AG04450 (cell line): ENCODE measurements around the gene KCNK2. TPM values are rescaled to one million over a fixed set of nuclear protein-coding genes. Genes with fewer than 3 reads are reported as not detected.

Source experiments
- CTCF ChIA-PET: fragments of 300-600, 350-600 bp; formaldehyde crosslinking; extraction: SDS; loops from one replicate; lab custom pipeline; 2022; ENCODE audit warnings: antibody characterized with exemption, inconsistent platforms; lab: Charles Lee
- POLR2A ChIA-PET: fragments of 350-600 bp; formaldehyde crosslinking; extraction: SDS; loops from one replicate; lab custom pipeline; 2021; ENCODE audit warnings: antibody characterized with exemption, inconsistent platforms; lab: Yijun Ruan, JAX
- DNase-seq: peaks from one replicate; pipeline ENCODE4 v3.0.0-alpha.2; 2011; ENCODE audit warnings: low read depth, low spot score
- H3K27ac ChIP-seq: one replicate; pipeline ENCODE4 v1.5.1; 2012; ENCODE audit warnings: low read depth, low read length, control low read depth
- H3K27me3 ChIP-seq: one replicate; pipeline ENCODE4 v1.6.0; 2012; ENCODE audit warnings: low read length; ENCODE audit not compliant: control insufficient read depth, insufficient read depth
- H3K4me3 ChIP-seq: 2 replicates; pipeline ENCODE4 v1.5.1; 2011; ENCODE audit warnings: mild to moderate bottlenecking, low read depth, low read length, control low read depth
- H3K9me3 ChIP-seq: 2 replicates; pipeline ENCODE4 v1.5.1; 2012; ENCODE audit warnings: low read length; ENCODE audit not compliant: control insufficient read depth, insufficient read depth
- polyA plus RNA-seq: library from polyadenylated mRNA; depleted of rRNA; stranded (reverse); fragments of >200 nt; gene quantifications from 2 replicates; pipeline ENCODE4 v1.2.3, GENCODE V29; 2011
- TF ChIP-seq, protein P1 (sequence below): IDR thresholded peaks from 2 replicates; pipeline ENCODE4 v1.5.1; 2011; ENCODE audit warnings: low read depth, low read length, control low read depth, inconsistent platforms

KCNK2 gene
- polyA plus RNA-seq, 1 experiment: 22.8 TPM

DNA sequence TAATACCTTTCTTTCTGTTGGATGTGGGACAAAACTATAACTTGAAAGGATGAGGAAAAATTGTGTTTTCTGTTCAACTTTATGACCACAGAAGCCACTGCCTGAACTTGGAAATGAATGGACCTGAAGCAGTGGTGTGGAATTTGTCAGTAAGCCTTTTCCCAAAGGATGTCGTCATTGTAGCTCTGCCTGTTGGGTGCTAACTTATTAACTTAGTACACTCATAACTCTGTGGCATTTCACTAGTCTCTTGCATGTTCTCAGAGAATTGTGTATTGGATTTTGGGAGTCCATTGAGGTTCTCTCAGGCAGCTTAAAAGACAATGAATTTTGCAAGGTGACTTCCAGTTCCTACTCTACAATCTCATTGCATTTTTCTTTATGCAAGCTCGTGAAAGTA, 49.6 kb downstream of the KCNK2 start:
- no peaks in the 10 kb centered on the region for H3K9me3 ChIP-seq
- H3K27me3 ChIP-seq: no peaks in the 10 kb centered on the region
- ChIA-PET POLR2A (interaction anchor here (0.6 kb wide), 1 partner anchor 117 kb away, joined by 3 read pairs; no protein-coding TSS in a partner anchor), CTCF (interaction anchor here (1.5 to 1.7 kb wide), 2 partner anchors 14 to 471 kb away, joined by 5 to 8 read pairs; no protein-coding TSS in a partner anchor)
- no peak overlapping the region for H3K27ac ChIP-seq
- H3K4me3 ChIP-seq: no peak overlapping the region
- TF ChIP-seq, protein P1, sequence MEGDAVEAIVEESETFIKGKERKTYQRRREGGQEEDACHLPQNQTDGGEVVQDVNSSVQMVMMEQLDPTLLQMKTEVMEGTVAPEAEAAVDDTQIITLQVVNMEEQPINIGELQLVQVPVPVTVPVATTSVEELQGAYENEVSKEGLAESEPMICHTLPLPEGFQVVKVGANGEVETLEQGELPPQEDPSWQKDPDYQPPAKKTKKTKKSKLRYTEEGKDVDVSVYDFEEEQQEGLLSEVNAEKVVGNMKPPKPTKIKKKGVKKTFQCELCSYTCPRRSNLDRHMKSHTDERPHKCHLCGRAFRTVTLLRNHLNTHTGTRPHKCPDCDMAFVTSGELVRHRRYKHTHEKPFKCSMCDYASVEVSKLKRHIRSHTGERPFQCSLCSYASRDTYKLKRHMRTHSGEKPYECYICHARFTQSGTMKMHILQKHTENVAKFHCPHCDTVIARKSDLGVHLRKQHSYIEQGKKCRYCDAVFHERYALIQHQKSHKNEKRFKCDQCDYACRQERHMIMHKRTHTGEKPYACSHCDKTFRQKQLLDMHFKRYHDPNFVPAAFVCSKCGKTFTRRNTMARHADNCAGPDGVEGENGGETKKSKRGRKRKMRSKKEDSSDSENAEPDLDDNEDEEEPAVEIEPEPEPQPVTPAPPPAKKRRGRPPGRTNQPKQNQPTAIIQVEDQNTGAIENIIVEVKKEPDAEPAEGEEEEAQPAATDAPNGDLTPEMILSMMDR: no peak
- no peak for DNase-seq

DNA sequence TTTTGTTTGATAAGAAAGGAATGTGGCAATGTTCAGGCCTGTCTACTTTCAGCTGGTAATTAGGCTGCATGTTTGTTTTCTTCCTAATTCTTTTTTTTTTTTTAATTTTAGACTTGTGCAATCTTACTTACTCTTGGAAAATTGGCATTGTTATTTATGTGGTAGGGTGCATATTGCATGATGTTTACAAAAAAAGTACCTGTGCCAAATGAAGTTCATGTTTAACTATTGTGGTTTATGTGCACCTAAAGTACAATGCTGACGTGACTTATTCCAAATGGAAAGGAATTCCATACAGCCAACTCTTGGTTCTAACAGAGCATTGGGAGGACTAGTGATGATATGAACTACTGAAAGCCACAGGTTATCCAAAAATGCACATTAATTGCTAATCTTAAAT, 51.0 kb downstream of the KCNK2 start:
- DNase-seq: no peak
- POLR2A ChIA-PET: no interaction called here

DNA sequence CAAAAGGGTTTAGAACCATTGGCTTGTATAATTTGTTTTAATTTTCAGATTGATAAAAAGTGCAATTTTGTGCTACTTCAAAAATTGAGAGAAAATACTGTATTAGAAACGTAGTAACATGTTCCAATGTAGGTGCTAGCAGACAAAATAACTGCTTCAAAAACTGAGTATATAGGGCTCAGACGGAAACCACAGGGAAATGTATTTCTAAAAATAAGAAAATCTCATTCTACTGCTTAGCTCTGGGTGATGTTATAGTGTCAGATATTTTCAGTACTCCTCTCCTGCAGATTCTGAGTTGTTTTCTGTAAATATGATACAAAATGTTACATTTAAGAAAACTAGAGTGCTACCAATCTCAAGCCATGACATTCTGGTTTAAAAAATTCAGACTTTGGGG, 55.4 kb downstream of the KCNK2 start:
- ChIA-PET POLR2A (no interaction called here), CTCF (no interaction called here)
- TF ChIP-seq, protein P1: no peak
- Histone ChIP-seq H3K9me3 (no peaks in the 10 kb centered on the region), H3K27ac (no peak overlapping the region), H3K27me3 (no peaks in the 10 kb centered on the region), H3K4me3 (no peak overlapping the region)
- DNase-seq: no peak

More for the DNA sequence above, 51.0 kb downstream of the KCNK2 start:
- no peak overlapping the region for H3K4me3 ChIP-seq
- H3K27ac ChIP-seq: no peak overlapping the region
- no peaks in the 10 kb centered on the region for H3K9me3 ChIP-seq
- no peaks in the 10 kb centered on the region for H3K27me3 ChIP-seq
- CTCF ChIA-PET: interaction anchor here (1.7 kb wide), 1 partner anchor 13 kb away, joined by 8 read pairs; no protein-coding TSS in a partner anchor
- TF ChIP-seq, protein P1: no peak

DNA sequence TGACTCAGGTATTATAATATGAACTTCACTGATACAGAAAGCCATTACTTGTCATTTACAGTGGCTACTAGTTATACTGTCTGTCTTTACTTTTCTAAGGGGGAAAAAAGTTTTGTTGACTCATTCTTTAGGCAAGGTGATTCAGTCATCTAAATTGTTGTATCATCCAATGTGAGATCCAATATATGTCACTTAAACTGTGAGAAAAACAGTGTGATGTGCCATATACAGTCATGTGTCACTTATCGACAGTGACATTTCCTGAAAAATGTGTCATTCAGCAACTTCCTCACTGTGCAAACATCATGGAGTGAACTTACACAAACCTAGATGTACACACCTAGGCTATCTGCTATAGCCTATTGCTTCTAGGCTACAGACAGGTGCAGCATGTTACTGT, 57.6 kb downstream of the KCNK2 start:
- Histone ChIP-seq H3K27ac (no peak overlapping the region), H3K27me3 (no peaks in the 10 kb centered on the region), H3K4me3 (no peak overlapping the region), H3K9me3 (no peaks in the 10 kb centered on the region)
- CTCF ChIA-PET: no interaction called here
- POLR2A ChIA-PET: no interaction called here
- TF ChIP-seq, protein P1: no peak
- DNase-seq: no peak

DNA sequence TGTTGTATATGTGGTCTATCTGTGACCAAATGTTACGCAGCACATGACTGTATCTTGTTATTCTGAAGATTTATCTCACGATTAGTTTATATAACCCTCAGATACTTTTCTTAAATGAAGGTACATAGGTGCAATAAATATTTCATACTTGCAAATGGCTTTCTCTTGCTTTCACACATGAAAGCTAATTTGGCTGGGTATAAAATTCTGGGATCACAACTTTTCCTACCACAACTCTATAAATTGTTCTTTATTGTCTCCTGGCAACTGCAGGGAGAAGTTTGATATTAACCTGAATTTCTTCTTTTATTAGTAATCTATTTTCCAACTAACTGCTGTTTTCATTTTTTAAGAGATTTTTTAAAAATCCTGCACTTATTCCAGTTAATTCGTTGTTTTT, 58.9 kb downstream of the KCNK2 start:
- H3K9me3 ChIP-seq: no peaks in the 10 kb centered on the region
- DNase-seq: no peak
- ChIA-PET CTCF (interaction anchor here (1.1 to 1.2 kb wide), 2 partner anchors 480 to 503 kb away, joined by 3 to 5 read pairs; no protein-coding TSS in a partner anchor), POLR2A (no interaction called here)
- TF ChIP-seq, protein P1: no peak
- no peak overlapping the region for H3K4me3 ChIP-seq
- H3K27me3 ChIP-seq: no peaks in the 10 kb centered on the region
- H3K27ac ChIP-seq: no peak overlapping the region
